K562 treated with DMSO at 1 percent for 24 hours (cell line): Measurements from ENCODE around the gene RIBC2. TPM values are rescaled to one million over a fixed set of nuclear protein-coding genes. Genes with fewer than 3 reads are reported as not detected.

Experiments used
- total RNA-seq: library from RNA; unstranded; fragments of 300-600 nt; gene quantifications from 2 replicates; pipeline ENCODE4 v1.2.3, GENCODE V29; 2022; ENCODE audit warnings: low read depth; ENCODE audit not compliant: insufficient read depth

RIBC2 gene
- not detected in 2 replicates for total RNA-seq

DNA sequence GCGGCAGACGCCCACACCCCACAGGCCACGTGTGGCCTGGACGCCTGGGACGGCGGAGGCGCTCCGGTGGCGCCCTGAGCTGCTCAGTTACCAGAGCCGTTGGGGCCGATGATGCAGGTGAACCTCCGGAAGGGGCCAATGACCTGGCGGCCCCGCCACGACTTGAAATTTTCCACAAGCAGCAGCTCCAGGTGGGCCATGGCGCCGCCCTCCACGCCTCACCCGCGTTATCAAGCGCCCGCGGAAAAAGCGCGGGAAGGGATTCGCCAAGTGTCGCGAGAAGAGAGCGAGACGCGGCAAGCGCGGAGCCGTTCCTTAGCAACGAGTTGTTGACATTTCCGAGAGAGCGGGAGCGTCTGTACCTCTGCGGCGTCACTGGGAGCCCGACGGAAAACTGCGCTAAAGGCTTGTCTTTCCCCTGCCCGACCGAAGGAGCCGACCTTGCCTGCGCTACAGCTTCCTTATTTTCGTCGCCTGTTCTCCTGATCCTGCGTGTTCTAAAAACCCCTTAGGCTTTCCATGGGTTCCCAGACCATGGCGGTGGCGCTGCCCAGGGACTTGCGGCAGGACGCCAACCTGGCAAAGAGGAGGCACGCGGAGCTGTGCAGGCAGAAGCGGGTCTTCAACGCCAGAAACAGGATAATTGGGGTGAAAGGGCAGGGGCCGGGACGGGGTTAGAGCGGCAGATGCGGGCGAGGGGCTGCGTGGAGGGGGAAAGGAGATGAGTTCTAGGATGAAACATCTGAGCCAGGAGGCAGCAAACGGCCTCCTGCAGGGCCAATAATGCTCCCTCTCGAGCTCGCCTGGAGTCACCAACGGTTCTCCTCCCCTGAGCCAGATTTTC is at the start of gene RIBC2, which contains the start of gene SMC1B:
Gene RIBC2, plus strand, starts transcription at position 326 of the 844 bp plus-strand sequence. Its CDS starts 194 bp downstream, at position 520.
Gene SMC1B, minus strand, starts transcription at position 232 of the 844 bp plus-strand sequence. Its CDS starts 32 bp downstream, at position 200.

Other genes with a start within 250 kb of the RIBC2 start
- 45.7 and 51.7 TPM in 2 replicates for gene NUP50, start 249.8 kb upstream of the RIBC2 start, total RNA-seq
- 12.4 and 12.5 TPM in 2 replicates for gene KIAA0930, start 172.8 kb upstream of the RIBC2 start, total RNA-seq
- not detected in 2 replicates for gene UPK3A, start 128.7 kb upstream of the RIBC2 start, total RNA-seq
- gene FAM118A, start 103.8 kb upstream of the RIBC2 start, total RNA-seq: 47.2 and 60.2 TPM in 2 replicates
- gene SMC1B, start 94 bp upstream of the RIBC2 start, total RNA-seq: not detected in 2 replicates
- gene FBLN1, start 89.2 kb downstream of the RIBC2 start, total RNA-seq: not detected in 2 replicates